Measurements from ENCODE around the gene DNAJA3. TPM values are rescaled to one million over a fixed set of nuclear protein-coding genes. Genes with fewer than 3 reads are reported as not detected.

DNAJA3 gene
- total RNA-seq, 1 experiment from 2014 or later = 127 TPM

- Histone ChIP-seq H3K27me3 (no peaks in the 10 kb centered on the region), H3K36me3 (peaks cover 25% of the 10 kb centered on the region), H3K4me3 (no peak overlapping the region), H3K9me3 (no peaks in the 10 kb centered on the region)
- DNase-seq = peak; percentile 72
Observed at GRCh38 chr16:4500272-4500671, 74.6 kb downstream of the DNAJA3 start.

- H3K4me3 ChIP-seq = no peak overlapping the region
- peak; percentile 26 for DNase-seq
Observed at GRCh38 chr16:4501071-4501478, 75.4 kb downstream of the DNAJA3 start.

GRCh38 chr16:4505356-4506147, 79.9 kb downstream of the DNAJA3 start:
- Histone ChIP-seq H3K36me3 (peaks cover 48% of the 10 kb centered on the region), H3K4me3 (no peak overlapping the region), H3K9me3 (no peaks in the 10 kb centered on the region), H3K27me3 (no peaks in the 10 kb centered on the region)
- DNase-seq = no peak

More at GRCh38 chr16:4501071-4501478, 75.4 kb downstream of the DNAJA3 start:
- H3K27me3 ChIP-seq = no peaks in the 10 kb centered on the region
- no peaks in the 10 kb centered on the region for H3K9me3 ChIP-seq
- peaks cover 24% of the 10 kb centered on the region for H3K36me3 ChIP-seq

Other genes with a start within 250 kb of the DNAJA3 start
- gene SRL, start 183.8 kb upstream of the DNAJA3 start, total RNA-seq (2014; rRNA removed; shearing (Covaris generic); ENCODE audit: low replicate concordance) = 0.03 TPM in 1 of 2 replicates, not detected in the other
- 28.5 and 42.2 TPM in 2 replicates for gene TFAP4, start 152.8 kb upstream of the DNAJA3 start, total RNA-seq (2014; rRNA removed; shearing (Covaris generic); ENCODE audit: low replicate concordance)
- 0.22 and 2.1 TPM in 2 replicates for gene GLIS2, start 109.8 kb upstream of the DNAJA3 start, total RNA-seq (2014; rRNA removed; shearing (Covaris generic); ENCODE audit: low replicate concordance)
- gene PAM16, start 74.5 kb upstream of the DNAJA3 start, total RNA-seq (2014; rRNA removed; shearing (Covaris generic); ENCODE audit: low replicate concordance) = 84.1 and 105 TPM in 2 replicates
- 55.7 and 68.7 TPM in 2 replicates for gene VASN, start 54.0 kb upstream of the DNAJA3 start, total RNA-seq (2014; rRNA removed; shearing (Covaris generic); ENCODE audit: low replicate concordance)
- gene CORO7, start 9.3 kb upstream of the DNAJA3 start, total RNA-seq (2014; rRNA removed; shearing (Covaris generic); ENCODE audit: low replicate concordance) = 7.5 and 9.2 TPM in 2 replicates
- 19.6 and 47.3 TPM in 2 replicates for gene NMRAL1, start 48.8 kb downstream of the DNAJA3 start, total RNA-seq (2014; rRNA removed; shearing (Covaris generic); ENCODE audit: low replicate concordance)
- 62.7 and 107 TPM in 2 replicates for gene HMOX2, start 50.5 kb downstream of the DNAJA3 start, total RNA-seq (2014; rRNA removed; shearing (Covaris generic); ENCODE audit: low replicate concordance)
- gene CDIP1, start 112.9 kb downstream of the DNAJA3 start, total RNA-seq (2014; rRNA removed; shearing (Covaris generic); ENCODE audit: low replicate concordance) = 4.0 and 8.8 TPM in 2 replicates
- not detected in 2 replicates for gene C16orf96, start 130.5 kb downstream of the DNAJA3 start, total RNA-seq (2014; rRNA removed; shearing (Covaris generic); ENCODE audit: low replicate concordance)
- gene UBALD1, start 189.0 kb downstream of the DNAJA3 start, total RNA-seq (2014; rRNA removed; shearing (Covaris generic); ENCODE audit: low replicate concordance) = 18.7 and 29.4 TPM in 2 replicates
- gene MGRN1, start 199.0 kb downstream of the DNAJA3 start, total RNA-seq (2014; rRNA removed; shearing (Covaris generic); ENCODE audit: low replicate concordance) = 8.3 and 13.8 TPM in 2 replicates

Data from MG63 (cell line).